IMR-90 (cell line): ENCODE measurements around the gene ZNF827. TPM values are rescaled to one million over a fixed set of nuclear protein-coding genes. Genes with fewer than 3 reads are reported as not detected.

ENCODE experiments used
- ATAC-seq: fragments of 200-7000 bp; cut with Tn5 transposase; 2 replicates; pipeline ENCODE4 v1.9.1; 2020; ENCODE audit warnings: low read depth, mild to moderate bottlenecking, moderate library complexity
- BruUV-seq: library from RNA; stranded (reverse); fragments of 400-500 nt; replicated peaks from 2 replicates; lab custom pipeline; 2021; lab: Mats Ljungman, UMichigan
- CTCF ChIA-PET: fragments of 300-600 bp; formaldehyde crosslinking; extraction: SDS; loops from one replicate; lab custom pipeline; 2021; ENCODE audit warnings: antibody characterized with exemption; lab: Yijun Ruan, JAX
- POLR2A ChIA-PET: fragments of 300-600 bp; sonication (Branson Sonifier 250); formaldehyde crosslinking; loops from one replicate; lab custom pipeline; 2022; ENCODE audit warnings: antibody characterized with exemption; ENCODE audit not compliant: unreplicated experiment; lab: Charles Lee
- DNase-seq: peaks from one replicate; pipeline ENCODE4 v3.0.0; 2013
- H2AFZ ChIP-seq: replicated peaks from 2 replicates; pipeline ENCODE3; 2013; ENCODE audit warnings: low read length, mild to moderate bottlenecking; ENCODE audit not compliant: poor library complexity
- H2AK5ac ChIP-seq: 2 replicates; pipeline ENCODE4 v1.6.1; 2013; ENCODE audit warnings: low read depth, low read length, inconsistent platforms
- H2AK9ac ChIP-seq: replicated peaks from 2 replicates; pipeline ENCODE3; 2013; ENCODE audit warnings: mild to moderate bottlenecking, low read depth, low read length, moderate library complexity; ENCODE audit not compliant: poor library complexity
- H2BK120ac ChIP-seq: 2 replicates; pipeline ENCODE4 v1.6.1; 2013; ENCODE audit warnings: low read depth, low read length, inconsistent platforms
- H2BK15ac ChIP-seq: 3 replicates; pipeline ENCODE4 v1.6.1; 2013; ENCODE audit warnings: low read depth, low read length, inconsistent platforms
- H2BK20ac ChIP-seq: 2 replicates; pipeline ENCODE4 v1.6.1; 2013; ENCODE audit warnings: low read depth, mild to moderate bottlenecking, inconsistent platforms, low read length, moderate library complexity
- H2BK5ac ChIP-seq: 2 replicates; pipeline ENCODE4 v1.6.1; 2013; ENCODE audit warnings: mild to moderate bottlenecking, low read depth, low read length, inconsistent platforms; ENCODE audit not compliant: poor library complexity, severe bottlenecking
- H3K14ac ChIP-seq: replicated peaks from 2 replicates; pipeline ENCODE4 v1.6.1; 2013; ENCODE audit warnings: low read depth, low read length, inconsistent platforms
- H3K18ac ChIP-seq: 2 replicates; pipeline ENCODE4 v1.6.1; 2013; ENCODE audit warnings: low read depth, low read length, control low read depth
- H3K23ac ChIP-seq: 2 replicates; pipeline ENCODE4 v1.6.1; 2013; ENCODE audit warnings: low read depth, low read length, inconsistent platforms
- H3K27ac ChIP-seq: 2 replicates; pipeline ENCODE4 v1.5.1; 2013; ENCODE audit warnings: mild to moderate bottlenecking, control low read depth, low read length; ENCODE audit not compliant: insufficient read depth
- H3K27me3 ChIP-seq: 2 replicates; pipeline ENCODE4 v1.6.1; 2013; ENCODE audit warnings: low read length; ENCODE audit not compliant: control insufficient read depth, insufficient read depth
- H3K36me3 ChIP-seq: 2 replicates; pipeline ENCODE4 v1.6.1; 2013; ENCODE audit warnings: low read length, mixed read lengths; ENCODE audit not compliant: control insufficient read depth, insufficient read depth
- H3K4ac ChIP-seq: 2 replicates; pipeline ENCODE4 v1.6.1; 2013; ENCODE audit warnings: low read depth, low read length, inconsistent platforms
- H3K4me1 ChIP-seq: 2 replicates; pipeline ENCODE4 v1.6.1; 2013; ENCODE audit warnings: low read length, mixed read lengths; ENCODE audit not compliant: control insufficient read depth, insufficient read depth
- H3K4me2 ChIP-seq: 2 replicates; pipeline ENCODE4 v1.6.1; 2013; ENCODE audit warnings: low read depth, mild to moderate bottlenecking, control low read depth, low read length, moderate library complexity
- H3K4me3 ChIP-seq: 2 replicates; pipeline ENCODE4 v1.5.1; 2013; ENCODE audit warnings: low read depth, mild to moderate bottlenecking, control low read depth, low read length, moderate library complexity; ENCODE audit not compliant: insufficient read depth
- H3K56ac ChIP-seq: 2 replicates; pipeline ENCODE4 v1.6.1; 2013; ENCODE audit warnings: low read length, inconsistent platforms; ENCODE audit not compliant: insufficient read depth; ENCODE audit errors: extremely low read depth
- H3K79me1 ChIP-seq, 2 experiments: 2 replicates each; pipeline ENCODE4 v1.6.1; 2013; ENCODE audit warnings: low read length in 2 of 2, inconsistent platforms in 1 of 2, low read depth in 1 of 2
- H3K9ac ChIP-seq: 2 replicates; pipeline ENCODE4 v1.6.1; 2013; ENCODE audit warnings: low read depth, low read length, control low read depth
- H3K9me1 ChIP-seq: 2 replicates; pipeline ENCODE4 v1.6.1; 2013; ENCODE audit warnings: low read length, inconsistent platforms; ENCODE audit not compliant: insufficient read depth
- H3K9me3 ChIP-seq: 2 replicates; pipeline ENCODE4 v1.6.1; 2013; ENCODE audit warnings: low read length; ENCODE audit not compliant: control insufficient read depth, insufficient read depth
- H4K20me1 ChIP-seq: 2 replicates; pipeline ENCODE4 v1.6.1; 2013; ENCODE audit warnings: low read length, inconsistent platforms; ENCODE audit not compliant: insufficient read depth
- H4K5ac ChIP-seq: 2 replicates; pipeline ENCODE4 v1.6.1; 2013; ENCODE audit warnings: mild to moderate bottlenecking, low read depth, low read length, control low read depth
- H4K8ac ChIP-seq, 2 experiments: 2 replicates each; pipeline ENCODE4 v1.6.1; 2013; ENCODE audit warnings: low read depth in 2 of 2, low read length in 2 of 2, control low read depth in 1 of 2, inconsistent platforms in 1 of 2
- H4K91ac ChIP-seq: 2 replicates; pipeline ENCODE4 v1.6.1; 2013; ENCODE audit warnings: low read depth, low read length, inconsistent platforms; ENCODE audit not compliant: insufficient read depth
- BHLHE40 ChIP-seq: fragments of 150-350 bp; IDR thresholded peaks from 2 replicates; pipeline ENCODE4 v1.6.1; 2016; ENCODE audit warnings: mild to moderate bottlenecking, low read depth, low read length
- CEBPB ChIP-seq: IDR thresholded peaks from 2 replicates; pipeline ENCODE4 v1.6.1; 2012; ENCODE audit warnings: low read depth, low read length, improper control_type of control experiment
- CHD1 ChIP-seq: IDR thresholded peaks from 2 replicates; pipeline ENCODE4 v1.6.1; 2012; ENCODE audit warnings: low read depth, low read length, improper control_type of control experiment
- CTCF ChIP-seq: conservative IDR thresholded peaks from 2 replicates; pipeline ENCODE4 v1.5.1; 2012; ENCODE audit warnings: mild to moderate bottlenecking, low read depth, low read length, improper control_type of control experiment
- FOS ChIP-seq: fragments of 150-350 bp; IDR thresholded peaks from 2 replicates; pipeline ENCODE4 v1.6.1; 2016; ENCODE audit warnings: low read depth, low read length
- MAFK ChIP-seq: IDR thresholded peaks from 2 replicates; pipeline ENCODE4 v1.6.1; 2012; ENCODE audit warnings: low read depth, low read length, improper control_type of control experiment
- MAZ ChIP-seq: IDR thresholded peaks from 2 replicates; pipeline ENCODE4 v1.6.1; 2012; ENCODE audit warnings: low read depth, mild to moderate bottlenecking, low read length, improper control_type of control experiment, moderate library complexity, borderline replicate concordance
- MXI1 ChIP-seq: IDR thresholded peaks from 2 replicates; pipeline ENCODE4 v1.6.1; 2012; ENCODE audit warnings: low read depth, mild to moderate bottlenecking, low read length, moderate library complexity, borderline replicate concordance
- NFE2L2 ChIP-seq: fragments of 150-350 bp; IDR thresholded peaks from 2 replicates; pipeline ENCODE4 v1.6.1; 2016; ENCODE audit warnings: low read depth, mild to moderate bottlenecking, low read length
- POLR2A ChIP-seq: IDR thresholded peaks from 2 replicates; pipeline ENCODE4 v1.6.1; 2012; ENCODE audit warnings: mild to moderate bottlenecking, low read depth, low read length
- RFX5 ChIP-seq: IDR thresholded peaks from 2 replicates; pipeline ENCODE4 v1.8.0; 2012; ENCODE audit warnings: low read depth, mild to moderate bottlenecking, low read length, moderate library complexity
- SMC3 ChIP-seq: fragments of 150-350 bp; IDR thresholded peaks from 2 replicates; pipeline ENCODE4 v1.6.1; 2016; ENCODE audit warnings: low read depth, mild to moderate bottlenecking, antibody characterized with exemption, low read length, moderate library complexity
- WGBS, 2 experiments: methylation state at CpG; one replicate each; pipeline versions ENCODE4 v1.1.5 to v1.1.7; 2013; ENCODE audit warnings: missing lambda C conversion rate in 2 of 2; ENCODE audit not compliant: insufficient read length in 1 of 2; ENCODE audit errors: extremely low coverage in 2 of 2; 5-methylcytosine and 5-hydroxymethylcytosine counted together
- dilution Hi-C: fragments of 300-500 bp; cut with HindIII; formaldehyde crosslinking; loops from one replicate; pipeline ENCODE4 v1.14.3; 2018; ENCODE audit warnings: low sequenced_read_pairs; ENCODE audit not compliant: unreplicated experiment
- in situ Hi-C: fragments of 300-500 bp; cut with MboI; formaldehyde crosslinking; loops from 3 replicates; pipeline ENCODE4 v1.14.3; 2019; ENCODE audit warnings: low sequenced_read_pairs, inconsistent platforms, mixed read lengths
- intact Hi-C: fragments of 100-400 bp; cut with micrococcal nuclease; formaldehyde crosslinking; loops from 2 replicates; pipeline ENCODE4 v1.10.0; 2022
- polyA plus RNA-seq, 3 experiments: library from polyadenylated mRNA; depleted of rRNA; stranded (reverse); fragments of >200 nt; gene quantifications; 2 replicates each; pipeline ENCODE4 v1.2.3, GENCODE V29; 2012; ENCODE audit warnings: low replicate concordance in 1 of 3
- total RNA-seq: library from RNA; depleted of rRNA; stranded (reverse); fragments of >200 nt; gene quantifications from 2 replicates; pipeline ENCODE4 v1.2.3, GENCODE V29; 2012
- TF ChIP-seq, protein P1 (sequence below): fragments of 150-350 bp; IDR thresholded peaks from 2 replicates; pipeline ENCODE4 v1.6.1; 2017; ENCODE audit warnings: mild to moderate bottlenecking, antibody characterized with exemption, low read length, low read depth

Gene ZNF827
- total and polyA plus RNA-seq, 2 of the 4 experiments (the other 2 are of a cell fraction), result 6.6 to 31.7 TPM

DNA sequence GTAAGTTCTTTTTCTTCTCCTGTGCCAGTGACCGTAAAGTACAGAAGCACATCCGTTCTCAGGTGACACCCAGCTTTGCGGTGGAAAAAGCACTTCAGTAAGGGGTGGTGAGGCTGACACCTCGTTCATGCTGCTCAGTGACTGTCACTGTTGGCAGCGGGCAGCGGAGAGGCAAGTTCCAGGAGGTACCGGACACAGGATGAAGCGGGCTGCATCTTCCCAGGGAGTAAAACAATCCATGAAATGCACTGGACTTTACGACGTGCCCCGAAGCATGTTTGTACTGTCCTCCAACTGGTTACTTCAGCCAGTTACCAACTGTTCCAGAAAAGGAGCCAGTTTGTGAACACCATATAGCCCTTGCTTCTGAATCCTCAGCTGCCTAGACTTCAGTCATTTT lies 110.7 kb downstream of the ZNF827 start:
- no peak for DNase-seq
- H3K9me3 ChIP-seq, result no peaks in the 10 kb centered on the region
- no peak overlapping the region for H3K9ac ChIP-seq
- H2AFZ ChIP-seq, result no peak overlapping the region
- no peak overlapping the region for H3K27ac ChIP-seq
- no peak overlapping the region for H4K91ac ChIP-seq
- peaks cover 6% of the 10 kb centered on the region for H3K9me1 ChIP-seq
- no peak overlapping the region for H2AK9ac ChIP-seq
- in situ Hi-C loops (no loop called here), intact Hi-C loops (loop anchor here (1.0 kb wide), 1 partner anchor 10 kb away; no protein-coding TSS in a partner anchor), dilution Hi-C loops (no loop called here)
- no peak overlapping the region for H4K5ac ChIP-seq
- H3K4ac ChIP-seq, result no peak overlapping the region
- CTCF ChIA-PET, result no interaction called here
- BruUV-seq, result no TSS peak
- H3K18ac ChIP-seq, result no peak overlapping the region
- H2BK20ac ChIP-seq, result no peak overlapping the region
- no peak overlapping the region for H3K4me3 ChIP-seq
- H4K20me1 ChIP-seq, result no peaks in the 10 kb centered on the region
- no peak for TF ChIP-seq SMC3
- TF ChIP-seq CTCF, result no peak
- no peak for TF ChIP-seq MAFK
- no peak for TF ChIP-seq FOS
- no peak for TF ChIP-seq MAZ
- TF ChIP-seq RFX5, result no peak
- TF ChIP-seq POLR2A, result no peak
- TF ChIP-seq NFE2L2, result no peak
- no peak for TF ChIP-seq CEBPB
- TF ChIP-seq, protein P1, sequence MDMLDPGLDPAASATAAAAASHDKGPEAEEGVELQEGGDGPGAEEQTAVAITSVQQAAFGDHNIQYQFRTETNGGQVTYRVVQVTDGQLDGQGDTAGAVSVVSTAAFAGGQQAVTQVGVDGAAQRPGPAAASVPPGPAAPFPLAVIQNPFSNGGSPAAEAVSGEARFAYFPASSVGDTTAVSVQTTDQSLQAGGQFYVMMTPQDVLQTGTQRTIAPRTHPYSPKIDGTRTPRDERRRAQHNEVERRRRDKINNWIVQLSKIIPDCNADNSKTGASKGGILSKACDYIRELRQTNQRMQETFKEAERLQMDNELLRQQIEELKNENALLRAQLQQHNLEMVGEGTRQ, result no peak
- TF ChIP-seq CHD1, result no peak
- no peak for TF ChIP-seq BHLHE40
- TF ChIP-seq MXI1, result no peak
- no peak overlapping the region for H2BK5ac ChIP-seq
- no peak overlapping the region for H3K4me2 ChIP-seq
- no peak for ATAC-seq
- H3K56ac ChIP-seq, result no peak overlapping the region
- 96% methylated on average over 7 of the region's 11 CpGs; no CpG with 5 or more reads in 1 of the 2 experiments for WGBS, 2 experiments
- no peaks in the 10 kb centered on the region for H3K27me3 ChIP-seq
- H3K4me1 ChIP-seq, result no peaks in the 10 kb centered on the region
- H2BK15ac ChIP-seq, result no peak overlapping the region
- no peaks in the 10 kb centered on the region for H3K79me1 ChIP-seq
- no peak overlapping the region for H3K14ac ChIP-seq
- no peak overlapping the region for H3K23ac ChIP-seq
- H2BK120ac ChIP-seq, result no peak overlapping the region
- H3K36me3 ChIP-seq, result peaks cover 9% of the 10 kb centered on the region
- no peak overlapping the region for H4K8ac ChIP-seq
- POLR2A ChIA-PET, result no interaction called here
- H2AK5ac ChIP-seq, result no peak overlapping the region
